ENCODE results near the gene TGFB1.

GRCh38 chr19:41321204-41321599, 32.5 kb downstream of the TGFB1 start:
- TF ChIP-seq CTCF (optimal IDR thresholded peaks at IDR 0.05 in 1 of 3, IDR thresholded peaks at IDR 0.05 in 1 of 3, conservative IDR thresholded peaks at IDR 0.05 in 1 of 3; ENCODE audit: extremely low read depth in 1 of 3, insufficient read depth in 2 of 3, low read length in 3 of 3) (no peak), EZH2 (IDR thresholded peaks at IDR 0.05; ENCODE audit: low read length) (no peak)
